A549 (cell line): ENCODE data around the gene CES4A.

Experiments
- CEBPB ChIP-seq, 2 experiments: fragments of >200 bp in 1 of 2; sonication (Bioruptor Twin) in 1 of 2; formaldehyde crosslinking in 1 of 2; IDR thresholded peaks; 2 replicates each; pipeline ENCODE4 v1.6.1; 2012 to 2016
- CHD4 ChIP-seq: fragments of 200-600 bp; sonication (generic); IDR thresholded peaks from 2 replicates; pipeline ENCODE4 v1.6.1; 2016; ENCODE audit warnings: antibody characterized with exemption, mild to moderate bottlenecking, borderline replicate concordance
- CTCF ChIP-seq: fragments of >200 bp; sonication (Bioruptor Twin); formaldehyde crosslinking; IDR thresholded peaks from 3 replicates; pipeline ENCODE4 v1.5.1; 2016
- FOXS1 ChIP-seq: fragments of 250-450 bp; sonication (Bioruptor Pico); IDR thresholded peaks from 2 replicates; pipeline ENCODE4 v1.5.0; 2020; ENCODE audit warnings: mild to moderate bottlenecking, moderate library complexity
- POLR2A ChIP-seq: IDR thresholded peaks from 2 replicates; pipeline ENCODE4 v1.6.1; 2012; ENCODE audit warnings: mild to moderate bottlenecking, low read length
- SMC3 ChIP-seq: fragments of >200 bp; sonication (Bioruptor Twin); formaldehyde crosslinking; IDR thresholded peaks from 3 replicates; pipeline ENCODE4 v1.6.1; 2018; ENCODE audit warnings: inconsistent platforms

GRCh38 chr16:67040906-67041305 lies 52.5 kb downstream of the CES4A start:
- TF ChIP-seq CHD4 = no peak
- TF ChIP-seq CTCF = no peak
- TF ChIP-seq POLR2A = no peak
- TF ChIP-seq CEBPB (IDR thresholded peaks at IDR 0.05) = no peak
- no peak for TF ChIP-seq FOXS1 (CRISPR knock-in tag)
- no peak for TF ChIP-seq SMC3
